ENCODE results near the gene SPTLC3. TPM values are rescaled to one million over a fixed set of nuclear protein-coding genes. Genes with fewer than 3 reads are reported as not detected.
A peak's percentile ranks its signal among the peaks of the same experiment; 100 is the strongest.

The SPTLC3 gene
- total and polyA plus RNA-seq, 4 donors: 1.4 to 12.1 (median 2.9) TPM

DNA sequence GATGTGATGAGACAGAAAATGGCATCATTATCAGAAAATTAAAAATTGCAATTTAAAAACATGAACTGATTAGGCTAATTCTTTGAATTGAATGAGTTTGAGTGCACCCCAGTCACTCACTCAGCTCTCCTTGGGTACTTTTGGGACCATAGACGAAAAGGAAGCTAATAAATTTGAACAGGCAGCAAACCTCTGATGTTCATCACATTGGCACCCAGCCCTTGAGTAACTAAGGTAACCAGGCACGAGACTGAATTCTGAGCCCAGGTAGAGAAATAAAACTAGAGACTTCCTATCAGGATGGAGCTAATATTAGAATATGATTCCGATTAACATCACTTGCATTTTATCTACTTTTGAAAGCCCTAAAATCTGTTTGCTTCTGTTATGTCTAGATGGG, 131.4 kb downstream of the SPTLC3 start:
- no peak for ATAC-seq (ENCODE audit: low FRiP score)
- H3K36me3 ChIP-seq (ENCODE audit: control insufficient read depth in 1 of 2, insufficient read depth in 2 of 2, low read length in 1 of 2): no peaks in the 10 kb centered on the region
- no peak overlapping the region for H3K27ac ChIP-seq (ENCODE audit: low read depth in 1 of 2, low read length in 2 of 2)
- H3K4me1 ChIP-seq (ENCODE audit: control insufficient read depth in 1 of 2, insufficient read depth in 2 of 2, low read length in 2 of 2): no peaks in the 10 kb centered on the region
- no peak overlapping the region for H3K4me3 ChIP-seq (ENCODE audit: low read length in 2 of 2)
- no peaks in the 10 kb centered on the region for H3K27me3 ChIP-seq (ENCODE audit: control insufficient read depth in 1 of 2, insufficient read depth in 2 of 2, low read length in 1 of 2)
- H3K9me3 ChIP-seq (ENCODE audit: control insufficient read depth, low read length): no peaks in the 10 kb centered on the region
- intact Hi-C loops (cut with DNase I): no loop called here
- 77 to 85% methylated on average over 3 of the region's 3 CpGs for WGBS, 2 donors
- no peak for DNase-seq

DNA sequence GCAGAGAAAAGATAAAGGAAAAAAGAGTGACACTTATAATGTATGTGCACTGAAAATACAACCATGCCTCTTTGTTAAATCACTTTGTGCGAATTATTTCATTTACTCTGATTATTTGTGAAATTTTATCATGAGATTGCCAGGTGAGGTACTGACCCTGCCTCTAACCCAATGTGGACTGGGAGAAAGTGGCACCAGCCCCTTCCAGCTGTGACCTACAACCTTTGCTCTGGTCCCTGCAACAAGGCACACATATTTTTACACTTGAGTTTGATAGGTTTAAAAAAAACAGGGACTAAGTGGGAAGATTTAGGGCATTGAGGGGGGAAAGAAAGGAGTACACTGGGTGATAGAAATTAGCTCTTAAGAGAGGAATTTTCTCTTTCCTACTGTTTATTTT, 132.0 kb downstream of the SPTLC3 start:
- no peaks in the 10 kb centered on the region for H3K36me3 ChIP-seq (ENCODE audit: control insufficient read depth in 1 of 2, insufficient read depth in 2 of 2, low read length in 1 of 2)
- no peak overlapping the region for H3K4me3 ChIP-seq (ENCODE audit: low read length in 2 of 2)
- no peaks in the 10 kb centered on the region for H3K9me3 ChIP-seq (ENCODE audit: control insufficient read depth, low read length)
- ATAC-seq (ENCODE audit: low FRiP score) (no peak), DNase-seq (no peak)
- intact Hi-C loops (cut with DNase I): no loop called here
- H3K27ac ChIP-seq (ENCODE audit: low read depth in 1 of 2, low read length in 2 of 2): no peak overlapping the region
- no peaks in the 10 kb centered on the region for H3K4me1 ChIP-seq (ENCODE audit: control insufficient read depth in 1 of 2, insufficient read depth in 2 of 2, low read length in 2 of 2)
- no peaks in the 10 kb centered on the region for H3K27me3 ChIP-seq (ENCODE audit: control insufficient read depth in 1 of 2, insufficient read depth in 2 of 2, low read length in 1 of 2)
- 88 to 94% methylated on average over 1 of the region's 1 CpG for WGBS, 2 donors

DNA sequence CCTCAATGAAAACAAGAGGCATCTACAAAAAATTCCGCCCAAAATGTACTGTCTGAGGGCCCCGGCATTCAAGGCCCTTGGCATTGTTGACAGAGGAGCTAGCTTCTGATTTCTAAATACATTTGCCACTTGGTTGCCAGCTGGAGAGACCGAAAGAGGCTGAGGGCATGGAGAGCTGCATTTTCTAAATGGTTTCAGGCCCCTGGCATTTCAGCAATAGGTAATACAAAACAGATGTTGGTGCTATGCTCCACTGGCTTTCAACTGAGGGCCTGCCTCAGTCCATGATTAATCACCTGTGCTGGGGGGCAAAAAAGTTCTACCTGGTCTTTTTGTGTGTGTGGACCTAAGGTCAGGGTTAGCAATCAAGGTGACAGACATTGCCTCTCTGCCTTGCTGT, 132.8 kb downstream of the SPTLC3 start:
- Histone ChIP-seq H3K4me3 (ENCODE audit: low read length in 2 of 2) (no peak overlapping the region), H3K9me3 (ENCODE audit: control insufficient read depth, low read length) (no peaks in the 10 kb centered on the region), H3K36me3 (ENCODE audit: control insufficient read depth in 1 of 2, insufficient read depth in 2 of 2, low read length in 1 of 2) (no peaks in the 10 kb centered on the region), H3K27me3 (ENCODE audit: control insufficient read depth in 1 of 2, insufficient read depth in 2 of 2, low read length in 1 of 2) (no peaks in the 10 kb centered on the region), H3K27ac (ENCODE audit: low read depth in 1 of 2, low read length in 2 of 2) (no peak overlapping the region), H3K4me1 (ENCODE audit: control insufficient read depth in 1 of 2, insufficient read depth in 2 of 2, low read length in 2 of 2) (no peaks in the 10 kb centered on the region)
- intact Hi-C loops (cut with DNase I): no loop called here
- 48 to 56% methylated on average over 3 of the region's 3 CpGs for WGBS, 2 donors
- no peak for ATAC-seq (ENCODE audit: low FRiP score)
- no peak for DNase-seq

GRCh38 chr20:13142143-13142542, 133.4 kb downstream of the SPTLC3 start:
- H3K4me3 ChIP-seq (ENCODE audit: low read length in 2 of 2): no peak overlapping the region
- H3K4me1 ChIP-seq (ENCODE audit: control insufficient read depth in 1 of 2, insufficient read depth in 2 of 2, low read length in 2 of 2): no peaks in the 10 kb centered on the region
- no peak overlapping the region for H3K27ac ChIP-seq (ENCODE audit: low read depth in 1 of 2, low read length in 2 of 2)
- 78 to 82% methylated on average over 1 of the region's 1 CpG for WGBS, 2 donors
- no peaks in the 10 kb centered on the region for H3K36me3 ChIP-seq (ENCODE audit: control insufficient read depth in 1 of 2, insufficient read depth in 2 of 2, low read length in 1 of 2)
- no peaks in the 10 kb centered on the region for H3K27me3 ChIP-seq (ENCODE audit: control insufficient read depth in 1 of 2, insufficient read depth in 2 of 2, low read length in 1 of 2)
- intact Hi-C loops (cut with DNase I): no loop called here
- DNase-seq (no peak), ATAC-seq (ENCODE audit: low FRiP score) (no peak)
- no peaks in the 10 kb centered on the region for H3K9me3 ChIP-seq (ENCODE audit: control insufficient read depth, low read length)

DNA sequence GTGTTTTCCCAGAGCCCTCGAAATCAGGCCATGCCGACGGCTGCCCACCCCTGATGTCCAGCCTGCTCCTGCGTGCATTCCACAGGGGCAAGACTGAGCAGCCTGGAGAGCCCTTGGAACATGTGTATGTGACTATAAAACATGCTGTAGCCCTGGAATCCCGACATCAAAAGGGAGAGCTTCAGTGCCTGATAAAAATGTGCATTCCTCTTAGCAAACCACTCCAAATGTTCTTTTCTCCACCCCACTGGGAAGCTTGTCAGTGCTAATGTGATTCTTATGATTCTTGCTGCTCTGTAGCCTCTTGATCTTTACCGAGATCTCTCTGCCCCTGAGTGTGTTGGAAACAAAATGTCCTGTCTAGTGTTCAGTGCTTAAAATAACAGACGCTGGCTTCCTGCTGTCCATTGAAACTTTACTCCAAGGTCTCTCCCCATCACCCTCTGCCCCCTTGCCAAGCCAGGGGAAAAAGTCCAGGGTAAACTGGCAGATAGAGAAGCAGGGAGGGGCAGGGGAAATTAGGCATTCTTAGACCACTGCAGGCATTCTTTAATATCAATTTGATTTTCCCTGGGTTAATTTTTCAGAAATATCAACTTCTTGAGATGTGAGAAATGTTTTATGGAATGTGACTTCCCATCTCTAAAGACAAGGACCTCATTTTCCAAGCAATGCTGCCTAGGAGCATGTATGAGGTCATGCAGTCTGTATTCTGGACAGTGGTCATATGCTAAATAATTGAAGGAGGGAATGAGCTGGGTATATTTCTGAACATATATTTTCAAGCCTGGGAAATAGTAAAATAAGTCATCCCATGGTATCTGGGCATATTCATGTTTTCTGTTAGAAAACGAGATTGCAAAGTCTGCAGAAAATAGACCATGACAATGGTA, 138.5 kb downstream of the SPTLC3 start:
- ATAC-seq (ENCODE audit: low FRiP score) (peak; percentile 23), DNase-seq (no peak)
- 22 to 28% methylated on average over 8 of the region's 8 CpGs for WGBS, 2 donors
- H3K36me3 ChIP-seq (ENCODE audit: control insufficient read depth in 1 of 2, insufficient read depth in 2 of 2, low read length in 1 of 2): no peaks in the 10 kb centered on the region
- no peak overlapping the region for H3K27ac ChIP-seq (ENCODE audit: low read depth in 1 of 2, low read length in 2 of 2)
- no peaks in the 10 kb centered on the region for H3K9me3 ChIP-seq (ENCODE audit: control insufficient read depth, low read length)
- H3K4me3 ChIP-seq (ENCODE audit: low read length in 2 of 2): no peak overlapping the region
- intact Hi-C loops (cut with DNase I): no loop called here
- no peaks in the 10 kb centered on the region for H3K27me3 ChIP-seq (ENCODE audit: control insufficient read depth in 1 of 2, insufficient read depth in 2 of 2, low read length in 1 of 2)
- no peaks in the 10 kb centered on the region for H3K4me1 ChIP-seq (ENCODE audit: control insufficient read depth in 1 of 2, insufficient read depth in 2 of 2, low read length in 2 of 2)

GRCh38 chr20:13147971-13148370, 139.2 kb downstream of the SPTLC3 start:
- no peaks in the 10 kb centered on the region for H3K4me1 ChIP-seq (ENCODE audit: control insufficient read depth in 1 of 2, insufficient read depth in 2 of 2, low read length in 2 of 2)
- H3K27me3 ChIP-seq (ENCODE audit: control insufficient read depth in 1 of 2, insufficient read depth in 2 of 2, low read length in 1 of 2): no peaks in the 10 kb centered on the region
- ATAC-seq (ENCODE audit: low FRiP score): no peak
- DNase-seq: no peak
- H3K36me3 ChIP-seq (ENCODE audit: control insufficient read depth in 1 of 2, insufficient read depth in 2 of 2, low read length in 1 of 2): no peaks in the 10 kb centered on the region
- 70 to 87% methylated on average over 3 of the region's 3 CpGs for WGBS, 2 donors
- intact Hi-C loops (cut with DNase I): no loop called here
- no peaks in the 10 kb centered on the region for H3K9me3 ChIP-seq (ENCODE audit: control insufficient read depth, low read length)
- no peak overlapping the region for H3K4me3 ChIP-seq (ENCODE audit: low read length in 2 of 2)
- no peak overlapping the region for H3K27ac ChIP-seq (ENCODE audit: low read depth in 1 of 2, low read length in 2 of 2)

DNA sequence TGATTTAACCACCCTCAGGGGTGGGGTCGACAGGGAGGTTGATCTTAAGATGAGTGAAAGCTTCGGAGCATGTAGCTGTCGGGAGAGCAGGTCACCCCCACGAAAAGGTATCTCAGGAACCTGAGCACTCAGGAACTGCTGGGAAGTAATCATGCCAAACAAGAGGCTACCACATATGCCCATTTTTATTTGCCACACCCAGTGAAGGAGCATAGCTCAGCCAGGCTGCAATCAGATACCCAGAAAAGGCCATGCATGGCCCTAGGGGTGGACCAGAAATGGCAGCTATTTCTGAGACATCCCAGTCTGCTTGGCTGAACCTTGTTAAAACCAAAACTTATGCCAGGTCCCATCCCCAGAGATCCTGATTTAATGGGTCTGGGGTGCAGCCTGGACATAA, 139.6 kb downstream of the SPTLC3 start:
- intact Hi-C loops (cut with DNase I): no loop called here
- no peaks in the 10 kb centered on the region for H3K36me3 ChIP-seq (ENCODE audit: control insufficient read depth in 1 of 2, insufficient read depth in 2 of 2, low read length in 1 of 2)
- no peak overlapping the region for H3K27ac ChIP-seq (ENCODE audit: low read depth in 1 of 2, low read length in 2 of 2)
- H3K9me3 ChIP-seq (ENCODE audit: control insufficient read depth, low read length): no peaks in the 10 kb centered on the region
- H3K4me3 ChIP-seq (ENCODE audit: low read length in 2 of 2): no peak overlapping the region
- WGBS, 2 donors: 87 to 90% methylated on average over 4 of the region's 4 CpGs
- no peaks in the 10 kb centered on the region for H3K4me1 ChIP-seq (ENCODE audit: control insufficient read depth in 1 of 2, insufficient read depth in 2 of 2, low read length in 2 of 2)
- H3K27me3 ChIP-seq (ENCODE audit: control insufficient read depth in 1 of 2, insufficient read depth in 2 of 2, low read length in 1 of 2): no peaks in the 10 kb centered on the region
- ATAC-seq (ENCODE audit: low FRiP score) (peak; percentile 42), DNase-seq (no peak)

DNA sequence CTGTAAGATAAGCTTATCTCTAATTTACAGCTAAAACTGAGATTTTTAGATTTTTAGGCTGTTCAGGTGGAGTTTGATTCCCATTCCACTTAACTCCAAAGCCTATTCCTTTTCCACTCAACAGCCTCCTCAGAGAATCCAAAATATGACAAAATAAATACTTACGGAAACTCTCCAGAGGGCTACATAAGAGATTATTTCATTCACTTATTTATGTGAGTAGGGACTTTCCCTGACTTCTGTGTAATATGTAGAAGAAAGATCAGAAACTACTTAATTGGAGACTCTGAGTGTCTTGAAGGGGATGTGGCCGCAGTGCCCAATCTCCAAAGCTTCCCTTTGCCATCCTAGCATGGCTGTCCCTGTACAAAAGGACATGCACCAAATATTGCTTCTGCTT, 140.2 kb downstream of the SPTLC3 start:
- ATAC-seq (ENCODE audit: low FRiP score) (no peak), DNase-seq (no peak)
- Histone ChIP-seq H3K4me1 (ENCODE audit: control insufficient read depth in 1 of 2, insufficient read depth in 2 of 2, low read length in 2 of 2) (no peaks in the 10 kb centered on the region), H3K4me3 (ENCODE audit: low read length in 2 of 2) (no peak overlapping the region), H3K27ac (ENCODE audit: low read depth in 1 of 2, low read length in 2 of 2) (no peak overlapping the region), H3K36me3 (ENCODE audit: control insufficient read depth in 1 of 2, insufficient read depth in 2 of 2, low read length in 1 of 2) (no peaks in the 10 kb centered on the region), H3K9me3 (ENCODE audit: control insufficient read depth, low read length) (no peaks in the 10 kb centered on the region), H3K27me3 (ENCODE audit: control insufficient read depth in 1 of 2, insufficient read depth in 2 of 2, low read length in 1 of 2) (no peaks in the 10 kb centered on the region)
- WGBS, 2 donors: 94 to 98% methylated on average over 2 of the region's 2 CpGs
- intact Hi-C loops (cut with DNase I): no loop called here

GRCh38 chr20:13149371-13150105, 140.8 kb downstream of the SPTLC3 start:
- Histone ChIP-seq H3K27me3 (ENCODE audit: control insufficient read depth in 1 of 2, insufficient read depth in 2 of 2, low read length in 1 of 2) (no peaks in the 10 kb centered on the region), H3K4me3 (ENCODE audit: low read length in 2 of 2) (no peak overlapping the region), H3K9me3 (ENCODE audit: control insufficient read depth, low read length) (no peaks in the 10 kb centered on the region), H3K27ac (ENCODE audit: low read depth in 1 of 2, low read length in 2 of 2) (no peak overlapping the region), H3K36me3 (ENCODE audit: control insufficient read depth in 1 of 2, insufficient read depth in 2 of 2, low read length in 1 of 2) (no peaks in the 10 kb centered on the region), H3K4me1 (ENCODE audit: control insufficient read depth in 1 of 2, insufficient read depth in 2 of 2, low read length in 2 of 2) (no peaks in the 10 kb centered on the region)
- no peak for DNase-seq
- WGBS, 2 donors: 79 to 82% methylated on average over 8 of the region's 8 CpGs
- ATAC-seq (ENCODE audit: low FRiP score): no peak
- intact Hi-C loops (cut with DNase I): no loop called here

Measured in aorta (tissue), 5 donors.